HL-60 (cell line): ENCODE data around the gene PSMF1.

ENCODE experiments used
- POLR2AphosphoS5 ChIP-seq: IDR thresholded peaks from 2 replicates; pipeline ENCODE4 v1.6.1; 2012; ENCODE audit warnings: low read depth
- SPI1 ChIP-seq: IDR thresholded peaks from 2 replicates; pipeline ENCODE4 v1.6.1; 2012; ENCODE audit warnings: low read depth, mild to moderate bottlenecking, borderline replicate concordance
- TF ChIP-seq, protein P1 (sequence below): IDR thresholded peaks from one replicate; pipeline ENCODE4 v1.5.1; 2011; ENCODE audit warnings: low read length, control low read depth, inconsistent platforms; ENCODE audit not compliant: insufficient read depth
- TF ChIP-seq, protein P2 (sequence below): IDR thresholded peaks from 2 replicates; pipeline ENCODE4 v1.6.1; 2012; ENCODE audit warnings: low read depth; ENCODE audit not compliant: insufficient replicate concordance

DNA sequence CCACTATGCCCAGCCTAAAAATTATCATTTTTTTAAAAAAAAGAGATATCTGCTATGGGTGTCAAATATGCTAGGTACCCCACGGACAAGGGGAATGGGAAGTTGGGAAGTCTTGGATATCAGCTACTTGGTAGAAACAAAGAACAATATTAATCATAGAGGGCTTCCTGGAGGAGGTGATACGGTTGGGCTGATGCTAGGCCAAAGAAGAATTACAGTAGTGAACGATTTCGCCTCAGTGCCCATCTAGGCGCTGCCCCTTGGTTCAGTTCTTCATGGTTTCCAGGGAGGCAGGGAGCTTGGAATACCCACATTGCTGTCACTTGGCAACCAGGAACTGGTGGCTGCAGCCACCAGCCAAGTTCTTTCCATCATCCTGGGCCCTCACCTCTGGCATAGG lies 5.5 kb upstream of the PSMF1 start:
- TF ChIP-seq, protein P1, sequence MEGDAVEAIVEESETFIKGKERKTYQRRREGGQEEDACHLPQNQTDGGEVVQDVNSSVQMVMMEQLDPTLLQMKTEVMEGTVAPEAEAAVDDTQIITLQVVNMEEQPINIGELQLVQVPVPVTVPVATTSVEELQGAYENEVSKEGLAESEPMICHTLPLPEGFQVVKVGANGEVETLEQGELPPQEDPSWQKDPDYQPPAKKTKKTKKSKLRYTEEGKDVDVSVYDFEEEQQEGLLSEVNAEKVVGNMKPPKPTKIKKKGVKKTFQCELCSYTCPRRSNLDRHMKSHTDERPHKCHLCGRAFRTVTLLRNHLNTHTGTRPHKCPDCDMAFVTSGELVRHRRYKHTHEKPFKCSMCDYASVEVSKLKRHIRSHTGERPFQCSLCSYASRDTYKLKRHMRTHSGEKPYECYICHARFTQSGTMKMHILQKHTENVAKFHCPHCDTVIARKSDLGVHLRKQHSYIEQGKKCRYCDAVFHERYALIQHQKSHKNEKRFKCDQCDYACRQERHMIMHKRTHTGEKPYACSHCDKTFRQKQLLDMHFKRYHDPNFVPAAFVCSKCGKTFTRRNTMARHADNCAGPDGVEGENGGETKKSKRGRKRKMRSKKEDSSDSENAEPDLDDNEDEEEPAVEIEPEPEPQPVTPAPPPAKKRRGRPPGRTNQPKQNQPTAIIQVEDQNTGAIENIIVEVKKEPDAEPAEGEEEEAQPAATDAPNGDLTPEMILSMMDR, result no peak
- no peak for TF ChIP-seq POLR2AphosphoS5
- TF ChIP-seq, protein P2, sequence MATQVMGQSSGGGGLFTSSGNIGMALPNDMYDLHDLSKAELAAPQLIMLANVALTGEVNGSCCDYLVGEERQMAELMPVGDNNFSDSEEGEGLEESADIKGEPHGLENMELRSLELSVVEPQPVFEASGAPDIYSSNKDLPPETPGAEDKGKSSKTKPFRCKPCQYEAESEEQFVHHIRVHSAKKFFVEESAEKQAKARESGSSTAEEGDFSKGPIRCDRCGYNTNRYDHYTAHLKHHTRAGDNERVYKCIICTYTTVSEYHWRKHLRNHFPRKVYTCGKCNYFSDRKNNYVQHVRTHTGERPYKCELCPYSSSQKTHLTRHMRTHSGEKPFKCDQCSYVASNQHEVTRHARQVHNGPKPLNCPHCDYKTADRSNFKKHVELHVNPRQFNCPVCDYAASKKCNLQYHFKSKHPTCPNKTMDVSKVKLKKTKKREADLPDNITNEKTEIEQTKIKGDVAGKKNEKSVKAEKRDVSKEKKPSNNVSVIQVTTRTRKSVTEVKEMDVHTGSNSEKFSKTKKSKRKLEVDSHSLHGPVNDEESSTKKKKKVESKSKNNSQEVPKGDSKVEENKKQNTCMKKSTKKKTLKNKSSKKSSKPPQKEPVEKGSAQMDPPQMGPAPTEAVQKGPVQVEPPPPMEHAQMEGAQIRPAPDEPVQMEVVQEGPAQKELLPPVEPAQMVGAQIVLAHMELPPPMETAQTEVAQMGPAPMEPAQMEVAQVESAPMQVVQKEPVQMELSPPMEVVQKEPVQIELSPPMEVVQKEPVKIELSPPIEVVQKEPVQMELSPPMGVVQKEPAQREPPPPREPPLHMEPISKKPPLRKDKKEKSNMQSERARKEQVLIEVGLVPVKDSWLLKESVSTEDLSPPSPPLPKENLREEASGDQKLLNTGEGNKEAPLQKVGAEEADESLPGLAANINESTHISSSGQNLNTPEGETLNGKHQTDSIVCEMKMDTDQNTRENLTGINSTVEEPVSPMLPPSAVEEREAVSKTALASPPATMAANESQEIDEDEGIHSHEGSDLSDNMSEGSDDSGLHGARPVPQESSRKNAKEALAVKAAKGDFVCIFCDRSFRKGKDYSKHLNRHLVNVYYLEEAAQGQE, result no peak
- no peak for TF ChIP-seq SPI1
